Mucosa of rectum (tissue), 2 donors: ENCODE data around the gene KRTAP10-9.
"Not testable (repeated sequence)": the region's sequence is repeated elsewhere in the genome, so short reads cannot be mapped to it uniquely, and the experiment has no call there.

Experiments
- H3K27ac ChIP-seq, 2 donors: one replicate each; pipeline ENCODE4 v1.7.0; 2013; ENCODE audit warnings: inconsistent platforms in 2 of 2, low read depth in 2 of 2, low read length in 2 of 2
- H3K27me3 ChIP-seq, 2 donors: one replicate each; pipeline ENCODE4 v1.7.0; 2013; ENCODE audit warnings: low read length in 2 of 2; ENCODE audit not compliant: control insufficient read depth in 2 of 2, insufficient read depth in 2 of 2
- H3K36me3 ChIP-seq, 2 donors: one replicate each; pipeline ENCODE4 v1.7.0; 2013; ENCODE audit warnings: low read length in 2 of 2; ENCODE audit not compliant: control insufficient read depth in 2 of 2, insufficient read depth in 2 of 2
- H3K4me1 ChIP-seq, 2 donors: one replicate each; pipeline ENCODE4 v1.7.0; 2013; ENCODE audit warnings: low read length in 2 of 2, mild to moderate bottlenecking in 1 of 2; ENCODE audit not compliant: control insufficient read depth in 2 of 2, insufficient read depth in 2 of 2
- H3K4me3 ChIP-seq, 2 donors: one replicate each; pipeline ENCODE4 v1.7.0; 2013; ENCODE audit warnings: low read length in 2 of 2
- H3K9ac ChIP-seq, 2 donors: one replicate each; pipeline ENCODE4 v1.7.0; 2013; ENCODE audit warnings: low read length in 2 of 2, low read depth in 1 of 2, mild to moderate bottlenecking in 1 of 2
- H3K9me3 ChIP-seq, 2 donors: one replicate each; pipeline ENCODE4 v1.7.0; 2013; ENCODE audit warnings: low read length in 2 of 2; ENCODE audit not compliant: control insufficient read depth in 2 of 2
- donor health status: healthy.
- donor health status: Normal muscosa, but diverticular disease.

KRTAP10-9 gene

DNA sequence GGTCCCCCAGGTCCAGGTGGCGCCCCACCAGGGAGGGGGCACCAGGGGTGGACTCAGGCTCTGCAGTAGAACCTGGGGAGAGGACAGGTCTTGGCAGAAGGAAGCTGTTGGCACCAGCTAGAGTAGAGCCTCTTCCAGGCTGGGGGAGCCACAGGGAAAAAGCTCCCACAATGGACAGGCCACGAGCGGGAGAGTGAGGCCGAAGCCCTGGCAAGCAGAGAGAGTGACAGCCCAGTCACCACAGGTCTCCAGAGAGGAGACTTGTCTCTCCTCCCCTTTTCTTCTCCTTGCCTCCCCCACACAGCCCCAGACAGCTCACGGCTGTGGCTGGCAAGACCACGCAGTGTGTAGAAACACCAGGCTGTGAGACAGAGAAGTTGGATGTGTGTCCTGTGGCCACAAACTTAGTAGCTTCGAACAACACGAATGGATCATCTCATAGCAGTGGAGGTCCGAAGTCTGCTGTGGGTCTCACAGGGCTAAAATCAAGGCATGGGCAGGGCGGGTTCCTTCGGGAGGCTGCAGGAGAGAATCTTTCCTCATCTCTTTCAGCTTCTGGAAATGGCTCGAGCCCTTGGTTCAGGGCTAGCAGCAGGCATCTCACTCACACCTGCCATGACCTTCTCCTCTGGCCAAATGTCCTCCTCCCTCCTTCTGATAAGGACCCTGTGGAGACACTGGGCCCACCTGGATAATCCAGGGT lies 24.2 kb downstream of the KRTAP10-9 start:
- Histone ChIP-seq H3K9me3 (no peaks in the 10 kb centered on the region), H3K4me1 (no peaks in the 10 kb centered on the region), H3K36me3 (no peaks in the 10 kb centered on the region), H3K27ac (no peak overlapping the region), H3K9ac (no peak overlapping the region), H3K27me3 (no peaks in the 10 kb centered on the region), H3K4me3 (no peak overlapping the region)

DNA sequence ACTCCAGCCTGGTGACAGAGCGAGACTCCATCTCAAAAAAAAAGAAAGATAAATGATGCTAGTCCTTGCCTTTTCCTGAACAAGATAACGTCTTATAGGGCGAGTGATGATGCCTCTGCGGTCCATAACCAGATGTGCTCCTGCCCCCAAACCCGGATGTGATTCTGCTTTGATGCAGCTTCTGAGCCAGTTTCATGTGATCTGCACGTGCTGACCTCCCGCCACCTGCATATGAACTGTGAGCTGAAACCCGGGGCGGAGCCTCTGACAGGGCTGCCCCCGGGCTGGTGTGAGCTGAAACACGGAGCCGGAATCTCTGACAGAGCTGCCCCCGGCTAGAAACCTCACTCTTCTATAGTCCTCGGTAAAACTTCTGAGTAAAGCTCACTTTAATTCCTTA lies 26.2 kb downstream of the KRTAP10-9 start:
- H3K36me3 ChIP-seq = no peaks in the 10 kb centered on the region
- no peaks in the 10 kb centered on the region for H3K9me3 ChIP-seq
- no peaks in the 10 kb centered on the region for H3K27me3 ChIP-seq
- no peak overlapping the region for H3K9ac ChIP-seq
- no peaks in the 10 kb centered on the region for H3K4me1 ChIP-seq
- H3K27ac ChIP-seq = no peak overlapping the region
- H3K4me3 ChIP-seq = no peak overlapping the region

DNA sequence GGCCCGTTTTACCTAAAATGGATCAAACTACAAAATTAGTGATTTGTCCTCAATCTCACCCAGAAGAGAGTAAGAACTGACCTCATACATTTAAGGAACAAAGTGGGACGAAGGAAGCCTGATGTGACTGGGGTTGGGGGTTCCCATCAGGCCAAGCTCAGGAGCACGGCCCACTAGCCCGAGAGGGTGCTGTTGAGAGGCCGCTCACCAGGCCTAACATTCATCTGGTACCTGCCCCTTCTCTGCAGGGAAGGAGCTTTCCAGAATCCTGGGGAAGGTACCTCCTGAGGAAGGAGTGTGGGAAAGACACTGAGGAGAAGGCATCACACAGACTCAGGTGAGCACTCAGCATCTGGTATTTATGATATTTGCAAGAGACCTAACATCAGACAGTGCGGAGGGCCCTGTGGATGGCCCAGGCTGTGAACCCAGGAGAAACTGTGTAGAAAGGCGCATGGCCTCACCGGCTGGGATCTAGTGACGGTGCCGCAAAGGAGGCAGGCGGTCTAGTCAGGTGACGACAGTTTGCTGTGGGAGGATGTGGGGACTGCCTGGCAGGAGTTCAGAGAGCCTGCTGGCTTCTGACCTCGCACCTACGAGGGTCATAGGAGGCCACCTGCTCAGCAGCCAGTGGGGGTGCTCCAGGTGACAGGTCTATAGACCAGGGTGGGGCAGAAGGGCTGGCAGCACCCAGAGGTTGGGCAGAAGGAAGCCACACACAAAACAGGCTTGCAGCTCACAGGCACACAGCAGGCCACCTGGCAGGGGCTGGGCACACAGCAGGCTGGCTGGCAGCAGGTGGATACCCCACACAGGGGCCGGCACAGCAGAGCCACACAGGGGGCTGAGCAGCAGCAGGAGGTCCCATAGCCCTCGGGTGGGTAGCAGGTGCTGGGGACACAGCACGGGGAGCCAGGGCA lies 27.0 kb downstream of the KRTAP10-9 start:
- Histone ChIP-seq H3K4me3 (no peak overlapping the region), H3K9me3 (no peaks in the 10 kb centered on the region), H3K27ac (no peak overlapping the region), H3K27me3 (no peaks in the 10 kb centered on the region), H3K36me3 (no peaks in the 10 kb centered on the region), H3K4me1 (no peaks in the 10 kb centered on the region), H3K9ac (no peak overlapping the region)

DNA sequence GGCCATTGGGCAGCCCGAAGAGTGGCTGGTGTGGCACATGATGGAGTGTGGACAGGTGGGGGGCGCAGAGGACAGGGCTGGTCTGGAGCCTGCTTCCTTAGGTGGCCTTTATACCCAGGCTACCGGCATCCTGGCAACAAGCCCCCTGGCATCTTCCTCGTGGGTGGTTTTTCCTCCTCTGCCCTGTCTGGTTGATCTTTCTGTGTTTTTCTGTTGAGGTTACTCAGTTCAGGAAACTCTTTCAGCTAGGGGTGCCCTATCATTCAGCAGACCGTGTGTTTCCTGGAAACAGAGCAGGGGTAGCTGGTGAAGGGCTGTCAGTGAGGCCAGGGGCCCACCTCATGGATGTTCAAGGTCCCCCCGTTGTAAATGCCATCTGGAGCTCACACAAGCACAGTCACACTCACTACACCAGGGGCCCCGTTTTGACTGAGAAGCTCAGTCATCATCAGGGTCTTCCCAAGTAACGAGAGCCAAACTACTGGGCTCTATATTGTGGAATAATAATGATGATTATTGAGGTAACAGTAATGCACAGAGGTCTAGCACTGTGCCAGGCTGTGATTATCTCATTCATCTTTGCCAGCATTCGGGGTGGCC lies 27.8 kb downstream of the KRTAP10-9 start, which contains the start of gene KRTAP12-4:
Gene KRTAP12-4 (minus strand): TSS at position 84 of the 600 bp plus-strand sequence. CDS start 45 bp downstream, at position 39.
- Histone ChIP-seq H3K9me3 (no peaks in the 10 kb centered on the region), H3K4me1 (no peaks in the 10 kb centered on the region), H3K4me3 (no peak within 1 kb of the TSS), H3K27me3 (no peaks in the 10 kb centered on the region), H3K36me3 (no peaks in the 10 kb centered on the region), H3K27ac (no peak within 1 kb of the TSS), H3K9ac (no peak within 1 kb of the TSS)

DNA sequence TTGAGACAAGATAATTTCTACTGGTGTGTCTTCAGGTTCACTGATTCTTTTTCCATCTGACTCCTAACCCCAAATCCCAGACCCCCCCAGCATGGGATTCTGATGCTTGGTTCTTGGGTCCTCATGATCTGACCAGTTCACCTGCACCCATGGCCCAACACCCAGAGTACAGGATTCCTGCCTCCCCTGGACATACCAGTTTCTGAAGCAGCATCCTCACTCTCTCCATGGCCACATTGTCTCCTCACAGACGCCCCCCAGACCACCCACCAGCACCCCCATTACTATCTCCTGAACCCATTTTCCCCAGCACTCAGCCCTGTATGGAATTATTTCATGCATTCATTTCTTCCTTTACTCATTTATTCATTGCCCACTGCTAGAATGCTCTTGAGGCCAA lies 30.0 kb downstream of the KRTAP10-9 start:
- no peaks in the 10 kb centered on the region for H3K9me3 ChIP-seq
- H3K36me3 ChIP-seq = no peaks in the 10 kb centered on the region
- peak overlapping the region in 1 of 2 donors; percentile 65 for H3K27ac ChIP-seq
- H3K27me3 ChIP-seq = peaks cover 0 to 3% of the 10 kb centered on the region in 2 donors
- no peak overlapping the region for H3K4me3 ChIP-seq
- H3K4me1 ChIP-seq = no peaks in the 10 kb centered on the region
- no peak overlapping the region for H3K9ac ChIP-seq

DNA sequence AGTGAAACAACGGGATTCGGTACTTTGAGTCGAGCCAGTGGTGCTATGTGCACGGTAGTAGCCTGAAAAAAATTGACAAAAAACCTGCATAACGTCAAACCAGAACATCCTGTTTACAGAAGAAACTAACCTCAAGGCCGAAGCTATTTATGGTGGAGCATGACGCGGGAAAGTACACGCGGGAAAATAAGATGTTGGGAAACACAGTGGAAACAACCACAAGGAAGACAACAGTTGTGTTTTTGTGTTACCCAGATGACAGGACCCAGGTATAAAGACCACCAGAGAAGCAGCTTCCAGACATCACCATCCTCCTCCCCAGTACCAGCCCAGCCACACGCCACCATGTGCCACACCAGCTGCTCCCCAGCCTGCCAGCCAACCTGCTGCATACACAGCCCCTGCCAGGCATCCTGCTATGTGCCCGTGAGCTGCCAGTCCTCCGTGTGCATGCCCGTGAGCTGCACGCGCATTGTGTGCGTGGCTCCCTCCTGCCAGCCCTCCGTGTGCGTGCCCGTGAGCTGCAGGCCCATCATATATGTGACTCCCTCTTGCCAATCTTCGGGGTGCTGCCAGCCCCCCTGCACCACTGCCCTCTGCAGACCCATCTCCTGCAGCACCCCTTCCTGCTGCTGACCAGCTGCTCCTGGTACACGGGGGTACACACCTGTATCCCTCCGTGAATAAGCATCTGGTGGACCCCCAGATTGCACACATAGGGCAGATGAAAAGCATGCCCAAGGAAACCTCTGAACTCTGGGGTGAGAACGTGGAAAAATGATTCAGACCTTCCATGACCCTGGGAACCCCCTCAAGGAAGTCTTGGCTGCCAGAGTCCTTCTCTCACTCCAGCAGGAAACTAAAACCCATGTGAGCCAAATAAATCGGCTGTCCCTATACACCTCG lies 31.0 kb downstream of the KRTAP10-9 start, which contains the start of gene KRTAP12-3:
Gene KRTAP12-3 (plus strand): TSS at position 298 of the 906 bp plus-strand sequence. CDS start 48 bp downstream, at position 346.
- Histone ChIP-seq H3K9ac (no peak within 1 kb of the TSS), H3K27me3 (peaks cover 0 to 3% of the 10 kb centered on the region in 2 donors), H3K27ac (peak within 1 kb of the TSS; percentile 37 to 65), H3K36me3 (no peaks in the 10 kb centered on the region), H3K9me3 (no peaks in the 10 kb centered on the region), H3K4me1 (no peaks in the 10 kb centered on the region), H3K4me3 (peak within 1 kb of the TSS in 1 of 2 donors; percentile 20)

DNA sequence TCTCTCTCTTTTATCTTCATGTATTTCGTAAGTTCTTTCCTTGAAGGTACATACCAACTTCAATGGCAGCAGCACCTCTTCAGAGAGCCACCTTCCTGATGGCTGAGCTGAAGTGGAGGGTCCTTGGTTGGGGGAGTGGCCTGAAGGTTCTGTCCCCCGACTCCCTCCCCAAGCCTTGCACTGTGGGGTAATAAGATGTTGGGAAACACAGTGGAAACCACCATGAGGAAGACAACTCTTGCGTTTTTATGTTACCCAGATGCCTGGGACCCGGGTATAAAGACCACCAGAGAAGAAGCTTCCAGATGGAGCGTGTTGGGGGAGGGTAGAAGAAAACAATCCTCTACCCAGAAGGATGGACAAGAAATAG lies 31.6 kb downstream of the KRTAP10-9 start:
- H3K27me3 ChIP-seq = peaks cover 0 to 3% of the 10 kb centered on the region in 2 donors
- no peak overlapping the region for H3K9ac ChIP-seq
- no peak overlapping the region for H3K27ac ChIP-seq
- H3K4me3 ChIP-seq = no peak overlapping the region
- no peaks in the 10 kb centered on the region for H3K9me3 ChIP-seq
- no peaks in the 10 kb centered on the region for H3K36me3 ChIP-seq
- no peaks in the 10 kb centered on the region for H3K4me1 ChIP-seq

DNA sequence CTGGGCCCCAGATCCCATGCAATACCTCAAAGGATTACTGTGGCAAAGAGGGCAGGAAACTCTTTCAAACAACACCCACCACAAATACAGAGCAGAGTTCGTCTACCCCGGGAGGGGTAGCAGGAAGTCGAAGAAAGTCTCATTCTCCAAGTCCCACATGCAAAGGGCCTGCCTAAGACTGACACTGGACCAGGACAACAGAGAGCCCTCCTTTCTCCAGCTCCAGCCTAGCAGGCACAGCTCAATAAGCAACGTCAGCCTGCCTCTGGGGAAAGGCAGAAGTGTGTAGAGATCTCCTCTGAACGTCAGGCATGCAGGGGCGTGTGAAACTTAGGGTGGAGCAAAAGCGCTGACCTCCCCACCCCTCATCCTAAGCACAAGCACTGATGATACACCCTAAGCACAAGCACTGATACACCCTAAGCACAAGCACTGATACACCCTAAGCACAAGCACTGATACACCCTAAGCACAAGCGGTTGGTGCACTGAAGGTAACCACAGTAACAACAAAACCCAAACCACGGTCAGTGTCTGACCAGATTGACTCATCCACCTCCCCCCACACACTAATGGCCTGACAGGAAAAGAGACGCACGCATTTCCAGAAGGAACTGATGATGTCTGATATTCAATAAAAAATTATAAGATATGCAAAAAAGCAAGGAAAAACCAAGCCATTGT lies 32.2 kb downstream of the KRTAP10-9 start:
- no peak overlapping the region for H3K27ac ChIP-seq

DNA sequence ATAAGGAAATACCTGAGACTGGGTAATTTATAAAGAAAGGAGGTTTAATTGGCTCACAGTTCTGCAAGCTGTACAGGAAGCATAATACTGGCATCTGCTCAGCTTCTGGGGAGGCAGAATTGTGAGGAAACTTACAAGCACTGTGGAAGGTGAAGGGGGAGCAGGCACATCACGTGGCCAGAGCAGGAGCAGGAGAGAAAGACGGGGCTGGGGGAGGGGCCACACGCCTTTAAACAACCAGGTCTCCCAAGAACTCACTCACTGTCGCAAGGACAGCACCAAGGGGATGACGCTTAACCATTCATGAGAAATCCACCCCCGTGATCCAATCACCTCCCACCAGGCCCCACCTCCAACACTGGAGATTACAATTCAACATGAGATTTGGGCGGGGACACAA lies 34.7 kb downstream of the KRTAP10-9 start:
- H3K9ac ChIP-seq, H3K27me3 ChIP-seq, H3K36me3 ChIP-seq, H3K4me1 ChIP-seq, H3K4me3 ChIP-seq, H3K27ac ChIP-seq, H3K9me3 ChIP-seq: not testable (repeated sequence)

More for the DNA sequence above, 32.2 kb downstream of the KRTAP10-9 start:
- no peaks in the 10 kb centered on the region for H3K9me3 ChIP-seq
- H3K4me3 ChIP-seq = no peak overlapping the region
- H3K27me3 ChIP-seq = peaks cover 0 to 3% of the 10 kb centered on the region in 2 donors
- no peak overlapping the region for H3K9ac ChIP-seq
- no peaks in the 10 kb centered on the region for H3K4me1 ChIP-seq
- no peaks in the 10 kb centered on the region for H3K36me3 ChIP-seq
